ENCODE measurements around the gene SDR42E2.

The SDR42E2 gene

DNA sequence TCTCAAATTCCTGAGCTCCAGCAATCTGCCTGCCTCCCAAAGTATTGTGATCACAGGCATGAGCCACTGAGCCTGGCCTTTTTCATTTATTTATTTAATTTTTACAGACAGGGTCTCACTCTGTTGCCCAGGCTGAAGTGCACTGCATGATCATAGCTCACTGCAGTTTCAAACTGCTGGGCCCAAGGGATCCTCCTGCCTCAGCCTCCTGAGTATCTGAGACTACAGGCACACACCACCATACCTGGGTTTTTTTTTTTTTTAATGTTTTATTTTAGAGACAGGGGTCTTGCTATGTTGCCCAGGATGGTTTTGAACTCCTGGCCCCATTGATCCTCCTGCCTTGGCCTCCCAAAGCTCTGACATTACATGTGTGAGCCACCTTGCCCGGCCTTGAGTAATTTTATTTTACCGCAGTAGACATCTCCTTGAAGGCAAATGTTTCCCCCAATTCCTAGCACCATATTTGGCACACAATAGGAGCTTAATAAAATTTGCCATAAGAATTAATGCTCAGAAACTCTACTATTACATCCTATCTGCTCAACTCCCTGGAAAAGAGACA is 41.9 kb downstream of the SDR42E2 start:
- Histone ChIP-seq H3K4me1 (peaks cover 21 to 53% (median 31%) of the 10 kb centered on the region in 10 experiments), H3K9ac (no peak overlapping the region), H3K4me2 (0 out of 22 replicates have a peak overlapping the region, but pooled peaks of 1 of the 11 experiments have one; percentile 0), H3K9me3 (replicated peaks in 1 of 11) (no peaks in the 10 kb centered on the region), H4K20me1 (peaks cover 7 to 23% (median 17%) of the 10 kb centered on the region in 11 experiments; a peak in 17 of 22 replicates), H3K36me3 (peaks cover 0 to under 1% (median 0%) of the 10 kb centered on the region in 11 experiments; a peak in 1 of 22 replicates), H3K27ac (no peak overlapping the region), H3K4me3 (no peak overlapping the region), H3K27me3 (no peaks in the 10 kb centered on the region)
- TF ChIP-seq Cebpa-rat (IDR thresholded peaks at IDR 0.05) = no peak

DNA sequence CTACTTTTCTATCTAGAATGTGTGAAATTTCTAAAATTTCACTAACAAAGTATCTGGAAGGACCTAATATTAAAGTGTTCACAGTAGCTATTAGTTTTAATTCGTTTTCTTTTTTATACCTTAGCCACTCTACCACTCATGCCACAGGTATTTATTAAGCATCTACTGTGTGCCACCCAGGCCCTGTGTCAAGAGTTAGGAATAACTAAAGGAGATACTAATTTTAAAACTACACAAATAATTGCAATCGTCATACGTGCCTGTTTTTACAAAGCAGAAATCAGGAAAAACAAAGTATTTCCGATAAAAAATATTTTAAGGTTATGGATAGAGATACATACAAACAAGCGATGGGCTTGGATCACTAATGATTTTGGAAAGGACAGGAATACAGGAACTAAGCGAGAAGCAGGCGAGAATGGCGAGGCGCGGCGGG is 43.3 kb downstream of the SDR42E2 start:
- H3K27ac ChIP-seq = peak overlapping the region in 10 of 11 experiments; percentile 2 to 86 (median 81); a peak in 18 of 22 replicates
- peak overlapping the region; percentile 75 to 93 (median 88) for H3K4me3 ChIP-seq
- no peaks in the 10 kb centered on the region for H3K27me3 ChIP-seq
- H3K4me1 ChIP-seq = peaks cover 33 to 53% (median 42%) of the 10 kb centered on the region in 10 experiments
- H3K4me2 ChIP-seq = peak overlapping the region; percentile 55 to 97 (median 89)
- H3K9ac ChIP-seq = peak overlapping the region; percentile 81 to 91 (median 87)
- H3K9me3 ChIP-seq (replicated peaks in 1 of 11) = peaks cover 0 to 8% (median 5%) of the 10 kb centered on the region in 11 experiments; a peak in 15 of 22 replicates
- TF ChIP-seq Cebpa-rat (IDR thresholded peaks at IDR 0.05) = no peak
- peaks cover 2 to 15% (median 6%) of the 10 kb centered on the region in 11 experiments; a peak in 14 of 22 replicates for H3K36me3 ChIP-seq
- H4K20me1 ChIP-seq = peaks cover 13 to 33% (median 20%) of the 10 kb centered on the region in 11 experiments; a peak in 18 of 22 replicates

DNA sequence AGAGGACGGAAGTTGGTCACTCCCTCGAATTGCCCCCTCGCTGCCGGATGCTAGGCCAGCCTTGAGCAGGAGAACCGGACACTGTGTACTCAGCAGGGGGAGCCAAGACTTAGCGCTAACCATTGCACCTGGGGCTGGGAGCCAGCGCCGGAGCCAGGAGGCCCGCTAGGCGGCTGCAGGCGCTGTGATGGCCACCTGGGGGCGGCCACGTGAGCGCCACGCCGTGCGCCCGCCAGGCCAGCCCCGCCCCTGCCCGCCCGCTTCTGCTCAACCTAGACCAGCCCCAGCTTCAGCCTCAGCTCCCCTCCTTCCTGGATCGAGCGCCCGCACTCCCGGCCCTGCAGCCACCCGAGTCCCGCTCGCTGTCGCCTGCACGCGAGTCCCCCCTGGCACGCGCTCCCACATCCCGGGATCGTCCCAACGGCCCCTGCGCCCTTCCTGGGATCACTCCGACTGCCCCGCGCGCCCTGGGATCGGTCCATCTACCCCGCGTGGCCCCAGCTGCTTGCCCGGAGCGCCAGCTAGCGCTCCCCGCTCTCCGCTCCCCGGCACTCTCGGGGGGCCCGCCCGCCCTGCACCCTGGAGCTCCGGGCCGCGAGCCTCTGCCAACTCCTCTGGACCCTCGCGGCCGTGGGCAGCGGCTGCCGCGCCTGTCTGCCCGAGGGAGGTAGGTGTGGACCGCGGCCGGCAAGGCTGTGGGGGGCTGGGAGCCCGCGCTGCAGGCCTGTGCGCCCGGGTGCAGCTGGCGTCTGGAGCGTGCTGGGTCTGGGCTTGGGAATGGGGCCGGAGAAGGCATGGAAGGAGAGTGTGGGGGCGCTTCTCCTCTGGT is 43.9 kb downstream of the SDR42E2 start, which contains the start of gene EEF2K:
Gene EEF2K (plus strand): TSS at position 266 of the 829 bp plus-strand sequence. CDS start 19,452 bp downstream, outside the sequence.
- H4K20me1 ChIP-seq = peaks cover 13 to 40% (median 20%) of the 10 kb centered on the region in 11 experiments; a peak in 18 of 22 replicates
- peak within 1 kb of the TSS; percentile 75 to 93 (median 88) for H3K4me3 ChIP-seq
- H3K4me2 ChIP-seq = peak within 1 kb of the TSS; percentile 83 to 97 (median 89)
- H3K36me3 ChIP-seq = peaks cover 6 to 21% (median 13%) of the 10 kb centered on the region in 11 experiments; a peak in 15 of 22 replicates
- H3K9ac ChIP-seq = peak within 1 kb of the TSS; percentile 81 to 91 (median 87)
- TF ChIP-seq Cebpa-rat (IDR thresholded peaks at IDR 0.05) = no peak
- peaks cover 0 to 14% (median 10%) of the 10 kb centered on the region in 11 experiments; a peak in 15 of 22 replicates for H3K9me3 ChIP-seq (replicated peaks in 1 of 11)
- H3K4me1 ChIP-seq = peaks cover 37 to 55% (median 47%) of the 10 kb centered on the region in 10 experiments
- H3K27ac ChIP-seq = peak within 1 kb of the TSS; percentile 74 to 86 (median 81)
- H3K27me3 ChIP-seq = no peaks in the 10 kb centered on the region

DNA sequence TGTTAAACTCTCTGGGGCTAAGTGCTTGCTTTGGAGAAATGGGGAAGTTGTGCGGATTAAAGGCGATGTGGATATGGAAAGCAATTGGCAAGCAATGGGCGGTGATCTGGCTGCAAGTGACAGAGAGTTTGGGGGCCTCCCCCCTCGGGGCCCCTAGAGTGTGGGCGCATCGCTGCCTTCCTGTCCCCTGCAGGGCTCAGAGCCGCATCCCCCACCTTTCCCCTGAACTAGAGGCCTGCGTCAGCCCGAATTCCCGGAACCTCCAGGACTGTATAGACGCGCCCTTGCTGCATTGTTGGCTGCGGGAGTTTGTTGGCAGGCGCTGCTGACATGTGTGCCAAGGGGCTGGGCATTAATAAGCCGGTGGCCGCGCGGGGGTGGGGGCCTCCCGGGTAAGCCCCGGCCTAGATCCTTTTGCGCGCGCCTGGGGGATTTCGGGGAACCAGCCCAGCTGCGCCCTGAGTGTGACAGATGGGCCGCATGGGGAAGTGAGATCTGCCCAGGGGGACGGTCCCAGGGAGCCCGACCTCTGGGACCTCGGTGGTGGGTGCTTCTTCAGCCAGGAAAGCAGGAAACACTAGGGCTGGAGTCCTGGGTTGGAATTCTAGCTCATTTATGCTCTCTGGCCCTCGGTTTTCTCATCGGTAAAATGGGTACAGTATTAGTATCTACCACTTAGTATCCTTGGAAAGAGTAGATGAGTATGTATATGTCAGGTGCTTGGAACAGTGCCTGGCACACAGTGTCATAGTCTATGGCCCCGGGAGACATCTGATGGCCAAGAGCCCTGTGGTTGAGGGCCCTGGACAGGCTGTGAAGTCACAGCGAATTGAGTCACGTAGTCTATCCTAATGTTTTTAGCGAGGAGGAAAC is 44.8 kb downstream of the SDR42E2 start:
- Histone ChIP-seq H3K9ac (peak overlapping the region; percentile 81 to 91 (median 87)), H4K20me1 (peaks cover 13 to 48% (median 20%) of the 10 kb centered on the region in 11 experiments; a peak in 18 of 22 replicates), H3K4me2 (peak overlapping the region; percentile 83 to 97 (median 89)), H3K4me3 (peak overlapping the region; percentile 75 to 93 (median 88)), H3K27ac (peak overlapping the region; percentile 74 to 86 (median 81)), H3K4me1 (peaks cover 37 to 60% (median 51%) of the 10 kb centered on the region in 10 experiments), H3K27me3 (no peaks in the 10 kb centered on the region), H3K36me3 (peaks cover 8 to 30% (median 19%) of the 10 kb centered on the region in 11 experiments; a peak in 19 of 22 replicates), H3K9me3 (replicated peaks in 1 of 11) (peaks cover 0 to 14% (median 10%) of the 10 kb centered on the region in 11 experiments; a peak in 15 of 22 replicates)
- no peak for TF ChIP-seq Cebpa-rat (IDR thresholded peaks at IDR 0.05)

DNA sequence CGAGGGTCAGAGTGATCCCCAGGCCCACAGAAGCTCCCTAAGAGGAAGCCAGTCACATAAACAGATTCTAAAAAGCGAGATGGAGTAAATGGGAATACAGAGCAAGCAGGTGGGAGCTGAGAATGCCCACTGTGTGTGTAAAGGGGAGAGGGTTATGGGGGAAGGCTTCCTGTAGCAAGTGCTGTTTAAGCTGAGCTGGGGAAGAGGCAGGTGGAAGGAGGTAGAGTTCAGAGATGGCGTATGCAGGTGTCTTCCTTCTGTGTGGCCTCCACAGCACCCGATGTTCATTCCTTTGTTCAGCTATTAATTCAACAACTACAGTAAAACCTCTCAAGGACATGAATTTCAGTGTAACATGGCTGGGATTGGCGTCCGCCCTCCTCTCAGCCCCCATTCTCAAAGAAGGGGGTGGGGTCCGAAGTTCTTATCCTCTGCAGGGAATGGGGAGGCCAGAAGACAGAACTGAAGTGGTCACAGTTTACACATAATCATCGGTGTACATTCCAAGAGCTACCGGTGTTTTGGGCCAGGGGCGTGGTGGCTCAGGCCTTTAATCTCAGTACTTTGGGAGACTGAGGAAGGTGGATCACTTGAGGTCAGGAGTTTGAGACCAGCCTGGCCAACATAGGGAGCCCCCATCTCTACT is 45.5 kb downstream of the SDR42E2 start:
- Histone ChIP-seq H3K9ac (peak overlapping the region; percentile 81 to 91 (median 87); a peak in 21 of 22 replicates), H3K9me3 (replicated peaks in 1 of 11) (peaks cover 0 to 14% (median 10%) of the 10 kb centered on the region in 11 experiments; a peak in 15 of 22 replicates), H3K4me1 (peaks cover 39 to 65% (median 51%) of the 10 kb centered on the region in 10 experiments), H3K27me3 (no peaks in the 10 kb centered on the region), H3K4me3 (peak overlapping the region; percentile 75 to 93 (median 88)), H4K20me1 (peaks cover 13 to 56% (median 20%) of the 10 kb centered on the region in 11 experiments; a peak in 18 of 22 replicates), H3K36me3 (peaks cover 15 to 37% (median 25%) of the 10 kb centered on the region in 11 experiments; a peak in 21 of 22 replicates), H3K4me2 (peak overlapping the region; percentile 83 to 97 (median 89)), H3K27ac (peak overlapping the region; percentile 74 to 86 (median 81))
- TF ChIP-seq Cebpa-rat (IDR thresholded peaks at IDR 0.05) = no peak

DNA sequence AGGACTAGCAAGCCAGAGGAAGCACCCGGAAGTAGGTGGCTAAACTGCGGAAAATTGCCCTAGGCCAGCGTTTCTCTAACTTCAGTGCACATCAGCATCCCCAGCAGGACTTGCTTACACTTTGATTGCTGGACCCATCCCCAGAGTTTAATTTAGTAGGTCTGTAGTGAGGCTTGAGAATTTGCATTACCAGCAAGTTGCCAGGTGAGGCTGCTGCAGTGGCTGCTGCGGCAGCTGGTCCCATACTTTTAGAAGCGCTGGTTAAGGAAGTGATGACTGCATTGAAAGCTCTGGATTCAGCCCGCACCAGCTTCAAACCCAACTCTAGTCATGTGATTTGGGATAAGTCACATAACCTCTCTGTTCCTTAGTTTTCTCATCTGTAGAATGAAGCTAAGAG is 48.0 kb downstream of the SDR42E2 start:
- no peaks in the 10 kb centered on the region for H3K27me3 ChIP-seq
- peaks cover 13 to 80% (median 20%) of the 10 kb centered on the region in 11 experiments; a peak in 19 of 22 replicates for H4K20me1 ChIP-seq
- peak overlapping the region in 5 of 11 experiments; percentile 3 to 49 (median 17); a peak in 7 of 22 replicates for H3K27ac ChIP-seq
- H3K4me3 ChIP-seq = no peak overlapping the region
- peaks cover 0 to 30% (median 16%) of the 10 kb centered on the region in 11 experiments; a peak in 17 of 22 replicates for H3K9me3 ChIP-seq (replicated peaks in 1 of 11)
- peak overlapping the region in 4 of 11 experiments; percentile 3 to 51 (median 28); a peak in 3 of 22 replicates for H3K9ac ChIP-seq
- TF ChIP-seq Cebpa-rat (IDR thresholded peaks at IDR 0.05) = no peak
- peaks cover 31 to 62% (median 50%) of the 10 kb centered on the region in 11 experiments for H3K36me3 ChIP-seq
- peaks cover 52 to 86% (median 61%) of the 10 kb centered on the region in 10 experiments for H3K4me1 ChIP-seq
- peak overlapping the region; percentile 8 to 97 (median 83); a peak in 20 of 22 replicates for H3K4me2 ChIP-seq

DNA sequence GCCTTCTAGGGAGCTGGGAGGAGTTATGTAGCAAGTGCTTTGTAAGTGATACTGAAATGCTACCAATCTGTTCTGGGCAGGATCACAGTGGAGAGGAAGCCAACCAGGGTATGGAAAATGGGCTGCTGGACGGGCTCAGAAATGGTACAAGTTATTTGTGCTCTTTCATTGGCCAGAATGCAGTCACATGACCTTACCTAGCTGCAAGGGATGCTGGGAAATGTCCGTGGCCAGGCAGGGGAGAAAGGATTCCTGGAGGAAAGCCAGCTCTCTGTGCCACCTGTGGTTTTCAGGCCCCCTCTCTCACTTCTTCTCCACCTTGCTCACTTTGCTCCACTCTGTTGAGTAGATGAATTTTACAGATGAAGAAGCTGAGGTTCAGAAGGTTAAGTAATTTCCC is 48.5 kb downstream of the SDR42E2 start:
- peaks cover 0 to 30% (median 16%) of the 10 kb centered on the region in 11 experiments; a peak in 17 of 22 replicates for H3K9me3 ChIP-seq (replicated peaks in 1 of 11)
- peak overlapping the region in 7 of 11 experiments; percentile 1 to 97 (median 71); a peak in 8 of 22 replicates for H3K4me2 ChIP-seq
- no peaks in the 10 kb centered on the region for H3K27me3 ChIP-seq
- no peak for TF ChIP-seq Cebpa-rat (IDR thresholded peaks at IDR 0.05)
- peaks cover 53 to 88% (median 66%) of the 10 kb centered on the region in 10 experiments for H3K4me1 ChIP-seq
- H4K20me1 ChIP-seq = peaks cover 13 to 85% (median 20%) of the 10 kb centered on the region in 11 experiments; a peak in 19 of 22 replicates
- peaks cover 31 to 62% (median 50%) of the 10 kb centered on the region in 11 experiments for H3K36me3 ChIP-seq
- H3K9ac ChIP-seq = no peak overlapping the region
- no peak overlapping the region for H3K4me3 ChIP-seq
- H3K27ac ChIP-seq = no peak overlapping the region; a peak in 3 of 22 replicates
